Prostate gland (tissue), 2 donors: ENCODE data around the gene IGFBP2.

ENCODE experiments used
- POLR2A ChIP-seq: fragments of 450-650 bp; IDR thresholded peaks from one replicate; pipeline ENCODE4 v1.6.1; 2016; ENCODE audit warnings: antibody characterized with exemption, mild to moderate bottlenecking
- POLR2AphosphoS5 ChIP-seq: sonication (generic); formaldehyde crosslinking; IDR thresholded peaks from one replicate; pipeline ENCODE4 v1.6.1; 2017; ENCODE audit warnings: antibody characterized with exemption
- TF ChIP-seq, protein P1 (sequence below), 4 experiments: fragments of 200-600 bp in 2 of 4; fragments of 450-650 bp in 2 of 4; sonication (generic) in 2 of 4; IDR thresholded peaks; 1 replicate in 3 of 4; 2 replicates in 1 of 4; pipeline ENCODE4 v1.5.1; 2016 to 2019; ENCODE audit warnings: antibody characterized with exemption in 4 of 4, mild to moderate bottlenecking in 2 of 4, moderate library complexity in 2 of 4

DNA sequence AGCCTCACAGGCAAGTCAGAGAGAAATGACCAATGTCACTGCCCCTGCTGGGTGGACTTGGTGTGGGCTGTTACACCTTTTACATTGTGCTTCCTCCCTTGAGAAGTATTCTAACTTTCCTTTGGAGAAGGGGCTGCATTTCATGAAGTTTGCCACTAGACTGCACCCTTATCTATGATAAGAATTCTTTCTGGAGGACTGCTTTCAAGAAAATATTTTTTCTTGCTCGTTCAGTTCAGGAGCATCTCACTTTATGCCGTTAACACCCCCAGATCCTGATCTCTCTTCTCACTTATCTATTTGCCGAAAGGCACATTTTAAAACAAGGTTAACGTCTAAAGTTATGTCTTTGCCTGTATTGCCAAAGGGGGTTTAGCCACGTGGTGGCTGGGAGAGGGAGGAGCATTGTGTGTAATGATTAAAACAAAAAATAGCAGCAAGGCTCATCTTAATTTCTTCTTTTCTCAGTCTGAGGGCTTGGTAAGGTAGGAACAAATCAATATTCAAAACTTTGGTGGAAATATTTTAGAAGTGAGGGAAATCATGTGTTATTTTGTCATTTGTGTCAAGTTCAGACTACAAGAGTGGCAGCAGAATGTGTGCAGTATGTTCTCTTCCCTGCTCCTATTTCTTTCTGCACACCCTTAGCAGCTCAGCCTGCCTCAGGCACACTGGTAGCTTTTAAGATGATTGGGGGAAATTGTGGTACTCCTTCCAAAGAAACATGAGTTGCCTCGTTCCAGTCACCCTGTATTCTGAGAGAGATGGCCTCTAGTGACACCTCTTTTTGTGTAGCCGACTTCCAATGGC is 63.7 kb downstream of the IGFBP2 start:
- TF ChIP-seq, protein P1, sequence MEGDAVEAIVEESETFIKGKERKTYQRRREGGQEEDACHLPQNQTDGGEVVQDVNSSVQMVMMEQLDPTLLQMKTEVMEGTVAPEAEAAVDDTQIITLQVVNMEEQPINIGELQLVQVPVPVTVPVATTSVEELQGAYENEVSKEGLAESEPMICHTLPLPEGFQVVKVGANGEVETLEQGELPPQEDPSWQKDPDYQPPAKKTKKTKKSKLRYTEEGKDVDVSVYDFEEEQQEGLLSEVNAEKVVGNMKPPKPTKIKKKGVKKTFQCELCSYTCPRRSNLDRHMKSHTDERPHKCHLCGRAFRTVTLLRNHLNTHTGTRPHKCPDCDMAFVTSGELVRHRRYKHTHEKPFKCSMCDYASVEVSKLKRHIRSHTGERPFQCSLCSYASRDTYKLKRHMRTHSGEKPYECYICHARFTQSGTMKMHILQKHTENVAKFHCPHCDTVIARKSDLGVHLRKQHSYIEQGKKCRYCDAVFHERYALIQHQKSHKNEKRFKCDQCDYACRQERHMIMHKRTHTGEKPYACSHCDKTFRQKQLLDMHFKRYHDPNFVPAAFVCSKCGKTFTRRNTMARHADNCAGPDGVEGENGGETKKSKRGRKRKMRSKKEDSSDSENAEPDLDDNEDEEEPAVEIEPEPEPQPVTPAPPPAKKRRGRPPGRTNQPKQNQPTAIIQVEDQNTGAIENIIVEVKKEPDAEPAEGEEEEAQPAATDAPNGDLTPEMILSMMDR (IDR thresholded peaks at IDR 0.05): peak in 3 of 4 experiments; percentile 38 to 61 (median 56)
- TF ChIP-seq POLR2AphosphoS5 (no peak), POLR2A (no peak)
